ENCODE results near the gene FILIP1L.

GRCh38 chr3:99949956-99950670 lies 164.2 kb downstream of the FILIP1L start:
- TF ChIP-seq CTCF (IDR thresholded peaks at IDR 0.05): no peak
- TF ChIP-seq REST (IDR thresholded peaks at IDR 0.05; ENCODE audit: low read depth, low read length): no peak
- TF ChIP-seq, protein P1, sequence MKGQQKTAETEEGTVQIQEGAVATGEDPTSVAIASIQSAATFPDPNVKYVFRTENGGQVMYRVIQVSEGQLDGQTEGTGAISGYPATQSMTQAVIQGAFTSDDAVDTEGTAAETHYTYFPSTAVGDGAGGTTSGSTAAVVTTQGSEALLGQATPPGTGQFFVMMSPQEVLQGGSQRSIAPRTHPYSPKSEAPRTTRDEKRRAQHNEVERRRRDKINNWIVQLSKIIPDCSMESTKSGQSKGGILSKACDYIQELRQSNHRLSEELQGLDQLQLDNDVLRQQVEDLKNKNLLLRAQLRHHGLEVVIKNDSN (IDR thresholded peaks at IDR 0.05; ENCODE audit: borderline replicate concordance, low read depth): no peak
- TF ChIP-seq EZH2phosphoT487 (IDR thresholded peaks at IDR 0.05; ENCODE audit: borderline replicate concordance, low read depth): no peak
- TF ChIP-seq, protein P2, sequence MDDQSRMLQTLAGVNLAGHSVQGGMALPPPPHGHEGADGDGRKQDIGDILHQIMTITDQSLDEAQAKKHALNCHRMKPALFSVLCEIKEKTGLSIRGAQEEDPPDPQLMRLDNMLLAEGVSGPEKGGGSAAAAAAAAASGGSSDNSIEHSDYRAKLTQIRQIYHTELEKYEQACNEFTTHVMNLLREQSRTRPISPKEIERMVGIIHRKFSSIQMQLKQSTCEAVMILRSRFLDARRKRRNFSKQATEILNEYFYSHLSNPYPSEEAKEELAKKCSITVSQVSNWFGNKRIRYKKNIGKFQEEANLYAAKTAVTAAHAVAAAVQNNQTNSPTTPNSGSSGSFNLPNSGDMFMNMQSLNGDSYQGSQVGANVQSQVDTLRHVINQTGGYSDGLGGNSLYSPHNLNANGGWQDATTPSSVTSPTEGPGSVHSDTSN (IDR thresholded peaks at IDR 0.05): no peak
- no peak for TF ChIP-seq TCF12 (IDR thresholded peaks at IDR 0.05)
- TF ChIP-seq, protein P3, sequence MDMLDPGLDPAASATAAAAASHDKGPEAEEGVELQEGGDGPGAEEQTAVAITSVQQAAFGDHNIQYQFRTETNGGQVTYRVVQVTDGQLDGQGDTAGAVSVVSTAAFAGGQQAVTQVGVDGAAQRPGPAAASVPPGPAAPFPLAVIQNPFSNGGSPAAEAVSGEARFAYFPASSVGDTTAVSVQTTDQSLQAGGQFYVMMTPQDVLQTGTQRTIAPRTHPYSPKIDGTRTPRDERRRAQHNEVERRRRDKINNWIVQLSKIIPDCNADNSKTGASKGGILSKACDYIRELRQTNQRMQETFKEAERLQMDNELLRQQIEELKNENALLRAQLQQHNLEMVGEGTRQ (IDR thresholded peaks at IDR 0.05; ENCODE audit: borderline replicate concordance, low read depth, low read length): no peak
- TF ChIP-seq, protein P4, sequence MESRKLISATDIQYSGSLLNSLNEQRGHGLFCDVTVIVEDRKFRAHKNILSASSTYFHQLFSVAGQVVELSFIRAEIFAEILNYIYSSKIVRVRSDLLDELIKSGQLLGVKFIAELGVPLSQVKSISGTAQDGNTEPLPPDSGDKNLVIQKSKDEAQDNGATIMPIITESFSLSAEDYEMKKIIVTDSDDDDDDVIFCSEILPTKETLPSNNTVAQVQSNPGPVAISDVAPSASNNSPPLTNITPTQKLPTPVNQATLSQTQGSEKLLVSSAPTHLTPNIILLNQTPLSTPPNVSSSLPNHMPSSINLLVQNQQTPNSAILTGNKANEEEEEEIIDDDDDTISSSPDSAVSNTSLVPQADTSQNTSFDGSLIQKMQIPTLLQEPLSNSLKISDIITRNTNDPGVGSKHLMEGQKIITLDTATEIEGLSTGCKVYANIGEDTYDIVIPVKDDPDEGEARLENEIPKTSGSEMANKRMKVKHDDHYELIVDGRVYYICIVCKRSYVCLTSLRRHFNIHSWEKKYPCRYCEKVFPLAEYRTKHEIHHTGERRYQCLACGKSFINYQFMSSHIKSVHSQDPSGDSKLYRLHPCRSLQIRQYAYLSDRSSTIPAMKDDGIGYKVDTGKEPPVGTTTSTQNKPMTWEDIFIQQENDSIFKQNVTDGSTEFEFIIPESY (IDR thresholded peaks at IDR 0.05; ENCODE audit: borderline replicate concordance, low read depth): no peak
- TF ChIP-seq MEF2A (IDR thresholded peaks at IDR 0.05; ENCODE audit: borderline replicate concordance, low read depth): no peak
- TF ChIP-seq MAX (IDR thresholded peaks at IDR 0.05; ENCODE audit: low read depth): no peak

Measured in SK-N-SH (cell line).